HG03060 (cell line): Measurements from ENCODE around the gene SIAH3.

Source experiments
- ATAC-seq: cut with Tn5 transposase; IDR thresholded peaks from one replicate; pipeline ENCODE4 v1.9.1; 2021; ENCODE audit warnings: low read depth, moderate number of reproducible peaks; ENCODE audit not compliant: unreplicated experiment

SIAH3 gene

GRCh38 chr13:45748941-45749759 lies 102.4 kb downstream of the SIAH3 start:
- no peak for ATAC-seq

- ATAC-seq: no peak
Observed at GRCh38 chr13:45747071-45747470, 104.5 kb downstream of the SIAH3 start.

GRCh38 chr13:45744979-45745378 lies 106.6 kb downstream of the SIAH3 start:
- ATAC-seq: no peak

GRCh38 chr13:45742985-45743384 lies 108.6 kb downstream of the SIAH3 start:
- no peak for ATAC-seq

- ATAC-seq: no peak
Observed at GRCh38 chr13:45737571-45738017, 114.0 kb downstream of the SIAH3 start.

GRCh38 chr13:45733361-45733760 lies 118.2 kb downstream of the SIAH3 start:
- no peak for ATAC-seq

- no peak for ATAC-seq
Observed at GRCh38 chr13:45732916-45733315, 118.6 kb downstream of the SIAH3 start.

GRCh38 chr13:45731455-45731854 lies 120.1 kb downstream of the SIAH3 start:
- no peak for ATAC-seq

GRCh38 chr13:45728759-45729158 lies 122.8 kb downstream of the SIAH3 start:
- ATAC-seq: no peak
